ENCODE results near the gene TNFRSF9. TPM values are rescaled to one million over a fixed set of nuclear protein-coding genes. Genes with fewer than 3 reads are reported as not detected.
"Not testable (repeated sequence)": the region's sequence is repeated elsewhere in the genome, so short reads cannot be mapped to it uniquely, and the experiment has no call there.

TNFRSF9 gene
- 0.22 TPM for total RNA-seq
- long read RNA-seq, result 0 reads

- intact Hi-C loops (cut with DNase I), result no loop called here
- no peak for DNase-seq (ENCODE audit: low spot score)
Observed at GRCh38 chr1:7940745-7941436, at the start of gene TNFRSF9. TNFRSF9 (minus strand) TSS chr1:7940839; CDS start chr1:7939994, 845 bp downstream.

- no peak for DNase-seq (ENCODE audit: low spot score)
- intact Hi-C loops (cut with DNase I), result no loop called here
Observed at GRCh38 chr1:7989762-7990428, 49.3 kb upstream of the TNFRSF9 start.

GRCh38 chr1:7988576-7988975, 47.9 kb upstream of the TNFRSF9 start:
- no peak for DNase-seq (ENCODE audit: low spot score)
- intact Hi-C loops (cut with DNase I), result no loop called here

- intact Hi-C loops (cut with DNase I), result no loop called here
Observed at GRCh38 chr1:7987528-7987927, 46.9 kb upstream of the TNFRSF9 start.

GRCh38 chr1:7985851-7986612, 45.4 kb upstream of the TNFRSF9 start:
- no peak for DNase-seq (ENCODE audit: low spot score)
- intact Hi-C loops (cut with DNase I), result no loop called here

More at GRCh38 chr1:7987528-7987927, 46.9 kb upstream of the TNFRSF9 start:
- no peak for DNase-seq (ENCODE audit: low spot score)

DNA sequence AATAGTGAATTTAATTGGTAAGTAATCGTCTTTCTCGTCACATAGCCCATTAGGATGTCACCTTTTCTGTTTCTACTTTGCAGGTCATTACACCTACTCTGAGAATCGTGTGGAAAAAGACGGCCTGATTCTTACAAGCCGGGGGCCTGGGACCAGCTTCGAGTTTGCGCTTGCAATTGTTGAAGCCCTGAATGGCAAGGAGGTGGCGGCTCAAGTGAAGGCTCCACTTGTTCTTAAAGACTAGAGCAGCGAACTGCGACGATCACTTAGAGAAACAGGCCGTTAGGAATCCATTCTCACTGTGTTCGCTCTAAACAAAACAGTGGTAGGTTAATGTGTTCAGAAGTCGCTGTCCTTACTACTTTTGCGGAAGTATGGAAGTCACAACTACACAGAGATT, 44.2 kb upstream of the TNFRSF9 start:
- DNase-seq (ENCODE audit: low spot score), result no peak
- intact Hi-C loops (cut with DNase I), result no loop called here

- no peak for DNase-seq (ENCODE audit: low spot score)
Observed at GRCh38 chr1:7983086-7983778, 42.6 kb upstream of the TNFRSF9 start.

GRCh38 chr1:7980984-7981383, 40.3 kb upstream of the TNFRSF9 start:
- intact Hi-C loops (cut with DNase I), result no loop called here

More at GRCh38 chr1:7983086-7983778, 42.6 kb upstream of the TNFRSF9 start:
- intact Hi-C loops (cut with DNase I), result loop anchor here (2.0 kb wide), 1 partner anchor 332 kb away; no protein-coding TSS in a partner anchor

DNA sequence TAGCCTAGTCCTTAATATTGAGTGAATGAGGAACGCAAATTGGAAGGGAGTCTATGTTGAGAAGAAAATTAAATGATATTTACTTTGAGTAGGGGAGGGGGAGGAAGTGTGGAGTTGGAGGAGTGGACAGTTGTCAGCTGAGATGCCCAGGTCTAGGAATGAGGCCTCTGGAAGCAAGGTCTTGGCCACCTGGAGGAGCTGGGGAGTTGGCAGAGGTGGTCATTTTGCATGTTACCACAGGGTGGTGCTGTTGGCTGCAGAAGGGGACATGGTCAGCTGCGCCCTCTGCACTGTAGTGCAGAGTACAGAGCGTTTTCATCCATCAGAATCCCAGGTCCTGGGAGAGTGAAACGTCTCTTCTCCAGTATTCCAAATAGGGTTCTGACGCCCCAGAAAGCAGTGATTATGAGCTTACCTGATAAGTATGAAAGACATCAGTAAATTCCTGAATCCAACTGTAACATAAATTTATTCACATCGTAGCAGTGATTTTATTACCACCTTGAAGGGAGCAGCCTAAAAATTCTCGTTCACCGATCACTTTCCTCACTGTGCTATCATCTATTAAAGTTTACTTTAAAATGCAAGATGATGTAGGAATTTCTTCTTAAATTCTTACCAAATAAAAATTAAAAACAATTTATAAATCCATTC, 34.7 kb upstream of the TNFRSF9 start:
- intact Hi-C loops (cut with DNase I), result loop anchor here (2.0 kb wide), 1 partner anchor 373 kb away; no protein-coding TSS in a partner anchor
- DNase-seq (ENCODE audit: low spot score), result no peak

More at GRCh38 chr1:7980984-7981383, 40.3 kb upstream of the TNFRSF9 start:
- no peak for DNase-seq (ENCODE audit: low spot score)

DNA sequence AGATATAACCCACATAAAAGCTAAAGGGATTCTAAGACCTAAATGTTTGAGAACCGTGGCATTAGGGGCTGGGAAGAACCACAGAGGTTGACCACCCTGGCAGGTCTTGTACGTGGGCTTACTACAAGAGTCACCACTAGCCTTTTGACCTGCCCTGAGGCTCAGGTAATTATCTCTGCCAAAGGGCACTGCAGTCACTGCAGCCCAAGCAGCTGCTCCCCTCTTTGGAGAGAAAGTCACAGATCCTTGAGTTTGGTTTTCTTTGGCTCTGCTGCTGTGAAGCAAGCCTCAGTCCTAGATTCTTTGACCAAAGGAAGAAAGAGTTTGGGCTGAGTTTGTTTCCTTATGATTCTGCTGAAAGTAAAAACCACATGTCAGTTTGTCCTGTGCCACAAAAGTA, 32.4 kb upstream of the TNFRSF9 start:
- intact Hi-C loops (cut with DNase I), result no loop called here
- no peak for DNase-seq (ENCODE audit: low spot score)

- no peak for DNase-seq (ENCODE audit: low spot score)
- intact Hi-C loops (cut with DNase I), result no loop called here
Observed at GRCh38 chr1:7972285-7972684, 31.6 kb upstream of the TNFRSF9 start.

DNA sequence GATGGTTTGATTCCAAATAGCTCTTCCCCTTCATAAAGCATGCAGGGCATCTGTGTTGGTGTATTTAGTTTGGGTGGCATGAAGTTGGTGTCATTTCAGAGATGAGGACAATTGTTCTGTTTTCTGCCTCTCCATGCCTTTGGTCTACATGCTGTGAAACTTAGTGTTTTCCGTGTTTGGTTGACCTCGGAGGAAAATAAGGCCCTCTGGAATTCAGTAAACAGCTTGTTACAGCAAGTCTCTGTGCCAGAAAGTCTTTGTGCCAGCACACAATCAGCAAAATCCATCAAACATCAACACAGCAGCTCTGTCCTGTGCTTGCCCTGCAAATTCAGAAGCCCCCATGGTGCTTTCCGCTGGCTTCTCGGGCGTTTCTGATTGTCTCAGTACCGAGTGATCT, 30.4 kb upstream of the TNFRSF9 start:
- no peak for DNase-seq (ENCODE audit: low spot score)
- intact Hi-C loops (cut with DNase I), result no loop called here

GRCh38 chr1:7970246-7970645, 29.6 kb upstream of the TNFRSF9 start:
- intact Hi-C loops (cut with DNase I), result no loop called here
- DNase-seq (ENCODE audit: low spot score), result no peak

GRCh38 chr1:7967651-7968050, 27.0 kb upstream of the TNFRSF9 start:
- intact Hi-C loops (cut with DNase I), result no loop called here
- no peak for DNase-seq (ENCODE audit: low spot score)

GRCh38 chr1:7967196-7967595, 26.6 kb upstream of the TNFRSF9 start:
- no peak for DNase-seq (ENCODE audit: low spot score)
- intact Hi-C loops (cut with DNase I), result no loop called here

DNA sequence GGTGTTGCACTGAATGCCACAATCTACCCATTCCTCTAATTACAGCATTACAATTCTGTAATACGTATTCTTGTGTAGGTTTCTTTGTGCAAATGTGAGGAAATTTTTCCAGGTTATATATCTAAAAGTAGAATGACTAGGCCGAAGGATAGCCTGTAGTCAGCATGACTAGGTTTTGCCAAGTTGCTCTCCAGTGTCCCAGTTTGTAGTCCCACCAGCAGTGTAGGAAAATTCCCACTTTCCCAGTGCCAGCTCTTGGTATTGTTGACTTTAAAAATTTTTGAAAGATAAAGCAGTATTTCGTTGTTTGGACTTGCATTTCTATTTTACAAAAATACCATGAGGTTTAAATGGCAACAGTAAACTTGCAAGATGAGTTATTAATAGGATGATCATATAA, 23.8 kb upstream of the TNFRSF9 start:
- DNase-seq (ENCODE audit: low spot score), result no peak
- intact Hi-C loops (cut with DNase I), result no loop called here

- DNase-seq (ENCODE audit: low spot score); intact Hi-C loops (cut with DNase I): not testable (repeated sequence)
Observed at GRCh38 chr1:7963841-7964240, 23.2 kb upstream of the TNFRSF9 start.

GRCh38 chr1:7963378-7963730, 22.7 kb upstream of the TNFRSF9 start:
- DNase-seq (ENCODE audit: low spot score); intact Hi-C loops (cut with DNase I): not testable (repeated sequence)

- DNase-seq (ENCODE audit: low spot score), result no peak
- intact Hi-C loops (cut with DNase I), result no loop called here
Observed at GRCh38 chr1:7962636-7963377, 22.2 kb upstream of the TNFRSF9 start.

All from cardiac septum (tissue), 1 donor.